ENCODE results near the gene ZNF418.
A peak's percentile ranks its signal among the peaks of the same experiment; 100 is the strongest.

The ZNF418 gene

GRCh38 chr19:57916168-57916995 lies 18.8 kb downstream of the ZNF418 start, which contains the start of gene ZNF417:
Gene ZNF417 (minus strand): TSS chr19:57916592. CDS start chr19:57916411, 181 bp downstream.
- TF ChIP-seq CTCF (IDR thresholded peaks at IDR 0.05) = peak; percentile 43

GRCh38 chr19:57914531-57914930 lies 20.7 kb downstream of the ZNF418 start:
- no peak for TF ChIP-seq CTCF (IDR thresholded peaks at IDR 0.05)

- TF ChIP-seq CTCF (IDR thresholded peaks at IDR 0.05) = no peak
These were observed 27.8 kb downstream of the ZNF418 start for GRCh38 chr19:57907394-57907793.

- no peak for TF ChIP-seq CTCF (IDR thresholded peaks at IDR 0.05)
These were observed 29.9 kb downstream of the ZNF418 start for GRCh38 chr19:57905258-57905657.

GRCh38 chr19:57903618-57904184 lies 31.5 kb downstream of the ZNF418 start:
- no peak for TF ChIP-seq CTCF (IDR thresholded peaks at IDR 0.05)

GRCh38 chr19:57900311-57900710 lies 34.9 kb downstream of the ZNF418 start:
- TF ChIP-seq CTCF (IDR thresholded peaks at IDR 0.05) = no peak

GRCh38 chr19:57888560-57889231 lies 46.5 kb downstream of the ZNF418 start, which contains the start of gene ZNF814:
Gene ZNF814 (minus strand): TSS chr19:57889037. CDS start chr19:57888802, 235 bp downstream.
- TF ChIP-seq CTCF (IDR thresholded peaks at IDR 0.05) = peak; percentile 15; the same call in 1 of the 2 replicates

Data from LNCAP (cell line).